Body of pancreas (tissue), 4 donors: ENCODE measurements around the gene GRK4. TPM values are rescaled to one million over a fixed set of nuclear protein-coding genes. Genes with fewer than 3 reads are reported as not detected.

Source experiments
- ATAC-seq: fragments of 150-250 bp; one replicate; pipeline ENCODE4 v1.9.1; 2016
- DNase-seq, 4 donors: peaks; one replicate each; pipeline ENCODE4 v3.0.0-alpha.2; 2019
- H3K27ac ChIP-seq, 4 donors: fragments of 200-600 bp; sonication (generic); 1 replicate in 3 of 4; 2 replicates in 1 of 4; pipeline versions ENCODE4 v1.5.1 to v1.6.1; 2016 to 2019; ENCODE audit warnings: mild to moderate bottlenecking in 1 of 4, mixed read lengths in 1 of 4, moderate library complexity in 1 of 4
- H3K27me3 ChIP-seq, 2 donors: fragments of 200-600 bp; sonication (generic); one replicate each; pipeline ENCODE4 v1.6.0; 2016; ENCODE audit warnings: mild to moderate bottlenecking in 1 of 2
- H3K36me3 ChIP-seq, 2 donors: fragments of 200-600 bp; sonication (generic); replicated peaks in 1 of 2; 2 replicates each; pipeline ENCODE4 v1.5.1; 2016; ENCODE audit warnings: low read depth in 2 of 2; ENCODE audit not compliant: insufficient read depth in 1 of 2
- H3K4me1 ChIP-seq: fragments of 200-600 bp; sonication (generic); one replicate; pipeline ENCODE4 v1.6.0; 2016
- H3K4me3 ChIP-seq, 2 donors: fragments of 200-600 bp; sonication (generic); 1 replicate in 1 of 2; 2 replicates in 1 of 2; pipeline ENCODE4 v1.5.1; 2016 to 2019
- H3K9me3 ChIP-seq, 3 donors: fragments of 200-600 bp; sonication (generic); 1 replicate in 2 of 3; 2 replicates in 1 of 3; pipeline ENCODE4 v1.5.1; 2016
- CTCF ChIP-seq, 7 experiments: fragments of 450-650 bp in 4 of 7; fragments of 200-600 bp in 3 of 7; sonication (generic) in 3 of 7; IDR thresholded peaks; one replicate each; pipeline ENCODE4 v1.5.1; 2016 to 2019; ENCODE audit warnings: antibody characterized with exemption in 7 of 7
- POLR2A ChIP-seq, 3 donors: fragments of 450-650 bp; IDR thresholded peaks; one replicate each; pipeline ENCODE4 v1.6.1; 2016; ENCODE audit warnings: antibody characterized with exemption in 3 of 3, mild to moderate bottlenecking in 2 of 3
- WGBS, 2 donors: methylation state at CpG; one replicate each; pipeline ENCODE4 v1.1.5; 2017; 5-methylcytosine and 5-hydroxymethylcytosine counted together
- intact Hi-C: fragments of 100-400 bp; cut with DNase I; formaldehyde crosslinking; loops from one replicate; pipeline ENCODE4 v1.15.1; 2023
- total RNA-seq, 2 donors: library from RNA; depleted of rRNA; stranded (reverse); fragments of >200 nt; gene quantifications; one replicate each; pipeline ENCODE4 v1.1.0, GENCODE V29; 2016

The GRK4 gene
- total RNA-seq, 2 donors from 2014 or later, result 6.5 to 14.5 TPM

- no peak for DNase-seq
These were observed 97.6 kb downstream of the GRK4 start for GRCh38 chr4:3060946-3061345.

GRCh38 chr4:3062471-3062870 lies 99.1 kb downstream of the GRK4 start:
- H3K9me3 ChIP-seq, result no peaks in the 10 kb centered on the region
- H3K27me3 ChIP-seq, result no peaks in the 10 kb centered on the region
- DNase-seq (no peak), ATAC-seq (no peak)
- no peaks in the 10 kb centered on the region for H3K4me1 ChIP-seq
- 75 to 84% methylated on average over 12 of the region's 12 CpGs for WGBS, 2 donors
- no peaks in the 10 kb centered on the region for H3K36me3 ChIP-seq
- TF ChIP-seq CTCF (IDR thresholded peaks at IDR 0.05) (no peak), POLR2A (IDR thresholded peaks at IDR 0.05) (no peak)
- H3K27ac ChIP-seq, result no peak overlapping the region
- intact Hi-C loops, result no loop called here
- no peak overlapping the region for H3K4me3 ChIP-seq

More at GRCh38 chr4:3060946-3061345, 97.6 kb downstream of the GRK4 start:
- TF ChIP-seq CTCF (IDR thresholded peaks at IDR 0.05), result no peak
- no peak for TF ChIP-seq POLR2A (IDR thresholded peaks at IDR 0.05)
- Histone ChIP-seq H3K27me3 (no peaks in the 10 kb centered on the region), H3K27ac (no peak overlapping the region), H3K4me3 (no peak overlapping the region), H3K9me3 (no peaks in the 10 kb centered on the region), H3K4me1 (no peaks in the 10 kb centered on the region), H3K36me3 (no peaks in the 10 kb centered on the region)
- intact Hi-C loops, result no loop called here
- no peak for ATAC-seq
- WGBS, 2 donors, result 82% methylated on average over 6 of the region's 6 CpGs

GRCh38 chr4:3065551-3065950 lies 102.2 kb downstream of the GRK4 start:
- TF ChIP-seq POLR2A (IDR thresholded peaks at IDR 0.05) (no peak), CTCF (IDR thresholded peaks at IDR 0.05) (no peak)
- 71 to 90% methylated on average over 3 of the region's 3 CpGs for WGBS, 2 donors
- ATAC-seq, result no peak

GRCh38 chr4:3066836-3067400 lies 103.5 kb downstream of the GRK4 start:
- Histone ChIP-seq H3K4me1 (no peaks in the 10 kb centered on the region), H3K36me3 (no peaks in the 10 kb centered on the region), H3K4me3 (no peak overlapping the region), H3K27me3 (no peaks in the 10 kb centered on the region), H3K9me3 (no peaks in the 10 kb centered on the region), H3K27ac (no peak overlapping the region)
- 90% methylated on average over 6 of the region's 6 CpGs for WGBS, 2 donors
- no peak for TF ChIP-seq POLR2A (IDR thresholded peaks at IDR 0.05)
- TF ChIP-seq CTCF (IDR thresholded peaks at IDR 0.05), result no peak
- ATAC-seq (no peak), DNase-seq (no peak)
- intact Hi-C loops, result no loop called here

More at GRCh38 chr4:3065551-3065950, 102.2 kb downstream of the GRK4 start:
- no peaks in the 10 kb centered on the region for H3K36me3 ChIP-seq
- H3K4me3 ChIP-seq, result no peak overlapping the region
- H3K27ac ChIP-seq, result no peak overlapping the region
- intact Hi-C loops, result no loop called here
- no peaks in the 10 kb centered on the region for H3K4me1 ChIP-seq
- no peaks in the 10 kb centered on the region for H3K27me3 ChIP-seq
- no peak for DNase-seq
- H3K9me3 ChIP-seq, result no peaks in the 10 kb centered on the region

- ATAC-seq (no peak), DNase-seq (no peak)
- WGBS, 2 donors, result 79 to 85% methylated on average over 6 of the region's 6 CpGs
- no peak for TF ChIP-seq CTCF (IDR thresholded peaks at IDR 0.05)
- no peak for TF ChIP-seq POLR2A (IDR thresholded peaks at IDR 0.05)
- Histone ChIP-seq H3K36me3 (no peaks in the 10 kb centered on the region), H3K27ac (no peak overlapping the region), H3K4me3 (no peak overlapping the region), H3K4me1 (no peaks in the 10 kb centered on the region), H3K27me3 (no peaks in the 10 kb centered on the region), H3K9me3 (no peaks in the 10 kb centered on the region)
- intact Hi-C loops, result no loop called here
These were observed 104.2 kb downstream of the GRK4 start for GRCh38 chr4:3067473-3068001.
